Suprapubic skin (tissue), 3 donors: ENCODE measurements around the gene LUC7L.

Experiments
- CTCF ChIP-seq, 2 donors: fragments of 200-600 bp in 1 of 2; fragments of 450-650 bp in 1 of 2; sonication (generic) in 1 of 2; IDR thresholded peaks; one replicate each; pipeline ENCODE4 v1.5.1; 2016 to 2019; ENCODE audit warnings: antibody characterized with exemption in 2 of 2, mild to moderate bottlenecking in 1 of 2, moderate library complexity in 1 of 2
- EP300 ChIP-seq: sonication (generic); formaldehyde crosslinking; IDR thresholded peaks from one replicate; pipeline ENCODE4 v1.6.1; 2017; ENCODE audit warnings: antibody characterized with exemption
- POLR2A ChIP-seq, 2 donors: fragments of 450-650 bp; IDR thresholded peaks; one replicate each; pipeline ENCODE4 v1.6.1; 2017; ENCODE audit warnings: antibody characterized with exemption in 2 of 2, mild to moderate bottlenecking in 2 of 2, moderate library complexity in 2 of 2

- TF ChIP-seq CTCF (IDR thresholded peaks at IDR 0.05) (no peak), POLR2A (IDR thresholded peaks at IDR 0.05) (no peak), EP300 (no peak)
Measured at GRCh38 chr16:249431-249830, 20.2 kb upstream of the LUC7L start.
